ENCODE data around the gene MITD1. TPM values are rescaled to one million over a fixed set of nuclear protein-coding genes. Genes with fewer than 3 reads are reported as not detected.
"Not testable (repeated sequence)": the region's sequence is repeated elsewhere in the genome, so short reads cannot be mapped to it uniquely, and the experiment has no call there.

MITD1 gene
- total and polyA plus RNA-seq, 5 experiments from 2014 or later = 40.4 to 66.5 (median 49.0) TPM

GRCh38 chr2:99152199-99152895, 28.5 kb downstream of the MITD1 start:
- Mint-ChIP-seq H3K4me1 (peaks cover 0 to 25% (median 15%) of the 10 kb centered on the region in 4 donors), H3K36me3 (peaks cover 1 to 24% (median 3%) of the 10 kb centered on the region in 3 donors), H3K9me3 (no peaks in the 10 kb centered on the region), H3K4me3 (no peak overlapping the region), H3K27ac (no peak overlapping the region), H3K27me3 (no peaks in the 10 kb centered on the region)
- POLR2A ChIA-PET = interaction anchor here (0.5 to 4.3 kb wide), 2 partner anchors 10 to 344 kb away, joined by 3 to 90 read pairs; partner anchors contain the start of gene C2orf15
- no peak for DNase-seq
- no peak for ATAC-seq

- POLR2A ChIA-PET = no interaction called here
- Mint-ChIP-seq H3K4me3 (no peak overlapping the region), H3K36me3 (peaks cover 0 to 16% (median 1%) of the 10 kb centered on the region in 3 donors), H3K4me1 (peaks cover 6 to 8% (median 7%) of the 10 kb centered on the region in 4 donors), H3K27me3 (no peaks in the 10 kb centered on the region), H3K9me3 (no peaks in the 10 kb centered on the region), H3K27ac (no peak overlapping the region)
- DNase-seq = no peak
- no peak for ATAC-seq
These were observed 30.2 kb downstream of the MITD1 start for GRCh38 chr2:99150706-99151105.

GRCh38 chr2:99141110-99142108, 39.4 kb downstream of the MITD1 start, which contains the start of gene C2orf15:
Gene C2orf15 (plus strand): TSS chr2:99141707. CDS start chr2:99150559, 8,852 bp downstream.
- peaks cover 9 to 19% (median 10%) of the 10 kb centered on the region in 3 donors for H3K36me3 Mint-ChIP-seq
- POLR2A ChIA-PET = interaction anchor here (0.5 to 4.4 kb wide), 12 partner anchors 8 to 242 kb away, joined by 3 to 90 read pairs (median 4); partner anchors contain the start of genes EIF5B, LIPT1, MITD1 and MRPL30
- peak; percentile 86 to 89 for ATAC-seq
- H3K4me3 Mint-ChIP-seq = peak within 1 kb of the TSS; percentile 92 to 99 (median 97)
- H3K27ac Mint-ChIP-seq = peak within 1 kb of the TSS; percentile 96 to 99 (median 99)
- H3K27me3 Mint-ChIP-seq = no peaks in the 10 kb centered on the region
- H3K9me3 Mint-ChIP-seq = peaks cover 0 to 13% (median 6%) of the 10 kb centered on the region in 9 donors
- DNase-seq = peak; percentile 94 to 98 (median 98)
- H3K4me1 Mint-ChIP-seq = peaks cover 10 to 29% (median 26%) of the 10 kb centered on the region in 4 donors

- Mint-ChIP-seq H3K9me3 (peaks cover 0 to 13% (median 6%) of the 10 kb centered on the region in 9 donors), H3K27me3 (no peaks in the 10 kb centered on the region), H3K36me3 (peaks cover 9 to 23% (median 10%) of the 10 kb centered on the region in 3 donors), H3K27ac (peak overlapping the region; percentile 96 to 99 (median 99)), H3K4me1 (peaks cover 10 to 29% (median 26%) of the 10 kb centered on the region in 4 donors), H3K4me3 (peak overlapping the region; percentile 92 to 99 (median 97))
- no peak for ATAC-seq
- POLR2A ChIA-PET = interaction anchor here (0.5 to 4.4 kb wide), 12 partner anchors 9 to 243 kb away, joined by 3 to 90 read pairs (median 4); partner anchors contain the start of genes EIF5B, LIPT1, MITD1 and MRPL30
- no peak for DNase-seq
These were observed 40.1 kb downstream of the MITD1 start for GRCh38 chr2:99140860-99141109.

GRCh38 chr2:99140056-99140859, 40.6 kb downstream of the MITD1 start:
- DNase-seq = no peak
- H3K27me3 Mint-ChIP-seq = no peaks in the 10 kb centered on the region
- peak overlapping the region; percentile 96 to 99 (median 99) for H3K27ac Mint-ChIP-seq
- H3K4me1 Mint-ChIP-seq = peaks cover 10 to 29% (median 26%) of the 10 kb centered on the region in 4 donors
- H3K36me3 Mint-ChIP-seq = peaks cover 9 to 25% (median 10%) of the 10 kb centered on the region in 3 donors
- peak overlapping the region; percentile 92 to 99 (median 97) for H3K4me3 Mint-ChIP-seq
- ATAC-seq = no peak
- POLR2A ChIA-PET = interaction anchor here (0.9 to 4.4 kb wide), 7 partner anchors 10 to 197 kb away, joined by 3 to 90 read pairs (median 8); partner anchors contain the start of genes EIF5B, LIPT1, MITD1 and MRPL30
- H3K9me3 Mint-ChIP-seq = peaks cover 0 to 14% (median 8%) of the 10 kb centered on the region in 9 donors

- POLR2A ChIA-PET = interaction anchor here (2.2 kb wide), 1 partner anchor 16 kb away, joined by 8 read pairs; the partner anchor contains the start of genes LIPT1 and TSGA10
- no peaks in the 10 kb centered on the region for H3K27me3 Mint-ChIP-seq
- H3K27ac Mint-ChIP-seq = peak overlapping the region in 4 of 10 donors; percentile 21 to 56 (median 29)
- peaks cover 0 to 24% (median 15%) of the 10 kb centered on the region in 9 donors for H3K9me3 Mint-ChIP-seq
- no peak for DNase-seq
- no peak for ATAC-seq
- peaks cover 9 to 35% (median 19%) of the 10 kb centered on the region in 3 donors for H3K36me3 Mint-ChIP-seq
- H3K4me3 Mint-ChIP-seq = peak overlapping the region in 3 of 10 donors; percentile 27 to 48 (median 36)
- H3K4me1 Mint-ChIP-seq = peaks cover 10 to 29% (median 24%) of the 10 kb centered on the region in 4 donors
These were observed 41.9 kb downstream of the MITD1 start for GRCh38 chr2:99139003-99139402.

GRCh38 chr2:99135044-99135556, 45.8 kb downstream of the MITD1 start:
- POLR2A ChIA-PET, H3K27ac Mint-ChIP-seq, H3K4me3 Mint-ChIP-seq, H3K27me3 Mint-ChIP-seq, ATAC-seq, DNase-seq: not testable (repeated sequence)
- Mint-ChIP-seq H3K9me3 (peaks cover 7 to 62% (median 40%) of the 10 kb centered on the region in 9 donors), H3K36me3 (peaks cover 10 to 67% (median 38%) of the 10 kb centered on the region in 3 donors), H3K4me1 (peaks cover 7 to 11% (median 8%) of the 10 kb centered on the region in 4 donors)

- no peak overlapping the region for H3K27ac Mint-ChIP-seq
- peaks cover 42 to 87% (median 76%) of the 10 kb centered on the region in 3 donors for H3K36me3 Mint-ChIP-seq
- DNase-seq = no peak
- POLR2A ChIA-PET = no interaction called here
- no peak for ATAC-seq
- peaks cover 9 to 94% (median 62%) of the 10 kb centered on the region in 9 donors for H3K9me3 Mint-ChIP-seq
- peaks cover 0 to 3% (median 0%) of the 10 kb centered on the region in 4 donors for H3K4me1 Mint-ChIP-seq
- H3K27me3 Mint-ChIP-seq = no peaks in the 10 kb centered on the region
- no peak overlapping the region for H3K4me3 Mint-ChIP-seq
These were observed 52.9 kb downstream of the MITD1 start for GRCh38 chr2:99127981-99128380.

Other genes starting within 250 kb of the MITD1 start
- gene CRACDL, start 244.8 kb downstream of the MITD1 start, total RNA-seq = 1 to 10 TPM in 1 of 2 experiments, under 1 TPM in 1; 0.88 to 2.0 TPM
- gene CRACDL, start 244.8 kb downstream of the MITD1 start, polyA plus RNA-seq = under 1 TPM; 0.12 to 0.81 (median 0.49) TPM
- gene C2orf15, start 39.4 kb downstream of the MITD1 start, total RNA-seq = 1 to 10 TPM; 3.9 to 5.7 TPM
- gene C2orf15, start 39.4 kb downstream of the MITD1 start, polyA plus RNA-seq = 1 to 10 TPM; 6.1 to 6.8 (median 6.7) TPM
- gene TSGA10, start 26.1 kb downstream of the MITD1 start, total RNA-seq = 10 to 100 TPM; 23.8 to 32.1 TPM
- gene TSGA10, start 26.1 kb downstream of the MITD1 start, polyA plus RNA-seq = 10 to 100 TPM; 22.5 to 26.4 (median 24.1) TPM
- gene LIPT1, start 26.1 kb downstream of the MITD1 start, total RNA-seq = 10 to 100 TPM; 24.7 to 26.2 TPM
- gene LIPT1, start 26.1 kb downstream of the MITD1 start, polyA plus RNA-seq = 10 to 100 TPM; 19.0 to 26.9 (median 22.0) TPM
- 10 to 100 TPM; 20.7 to 21.2 TPM for gene MRPL30, start 126 bp upstream of the MITD1 start, total RNA-seq
- 10 to 100 TPM; 19.1 to 23.5 (median 20.4) TPM for gene MRPL30, start 126 bp upstream of the MITD1 start, polyA plus RNA-seq
- gene LYG2, start 74.6 kb upstream of the MITD1 start, total RNA-seq = not detected
- gene LYG2, start 74.6 kb upstream of the MITD1 start, polyA plus RNA-seq = not detected
- gene LYG1, start 120.1 kb upstream of the MITD1 start, total RNA-seq = 1 to 10 TPM; 3.8 to 4.5 TPM
- gene LYG1, start 120.1 kb upstream of the MITD1 start, polyA plus RNA-seq = under 1 TPM in 1 of 3 donors, not detected in 2; 0.49 TPM
- 10 to 100 TPM; 29.0 to 29.1 TPM for gene TXNDC9, start 155.3 kb upstream of the MITD1 start, total RNA-seq
- gene TXNDC9, start 155.3 kb upstream of the MITD1 start, polyA plus RNA-seq = 10 to 100 TPM; 44.3 to 53.4 (median 47.6) TPM
- 10 to 100 TPM; 46.7 to 47.9 TPM for gene EIF5B, start 156.3 kb upstream of the MITD1 start, total RNA-seq
- 10 to 100 TPM in 1 of 3 donors, 1 to 10 TPM in 2; 3.0 to 12.6 (median 5.9) TPM for gene EIF5B, start 156.3 kb upstream of the MITD1 start, polyA plus RNA-seq

All from naive thymus-derived CD8-positive, alpha-beta T cell (primary cell).